OCI-LY3 (cell line): ENCODE data around the gene QKI.

ENCODE experiments used
- H2AFZ ChIP-seq: fragments of 200-600, 300-600 bp; shearing (Covaris generic); 2 replicates; pipeline ENCODE4 v1.6.0; 2014; ENCODE audit warnings: antibody characterized with exemption, low read depth, low read length
- H3K27ac ChIP-seq: fragments of 200-600, 300-600 bp; sonication (generic); 2 replicates; pipeline ENCODE4 v1.5.1; 2014; ENCODE audit warnings: mild to moderate bottlenecking, low read length, moderate library complexity, mixed read lengths
- H3K27me3 ChIP-seq: fragments of 200-600, 300-600 bp; sonication (generic); 2 replicates; pipeline ENCODE4 v1.6.1; 2014; ENCODE audit warnings: low read depth, low read length, mixed read lengths
- H3K36me3 ChIP-seq: fragments of 200-600, 300-600 bp; sonication (generic); replicated peaks from 2 replicates; pipeline ENCODE3; 2014; ENCODE audit warnings: low read depth, low read length, mixed read lengths
- H3K4me1 ChIP-seq: fragments of 300-600, 200-600 bp; sonication (generic); 2 replicates; pipeline ENCODE4 v1.6.1; 2014; ENCODE audit warnings: low read length, mixed read lengths
- H3K4me2 ChIP-seq: fragments of 200-600, 300-600 bp; sonication (generic); 2 replicates; pipeline ENCODE4 v1.6.1; 2014; ENCODE audit warnings: low read length, mixed read lengths
- H3K4me3 ChIP-seq: fragments of 300-600, 200-600 bp; sonication (generic); 2 replicates; pipeline ENCODE4 v1.5.1; 2014; ENCODE audit warnings: antibody characterized with exemption, mild to moderate bottlenecking, low read length, moderate library complexity
- H3K79me2 ChIP-seq: fragments of 300-600, 200-600 bp; shearing (Covaris generic); 2 replicates; pipeline ENCODE4 v1.6.1; 2014; ENCODE audit warnings: mild to moderate bottlenecking, low read length, mixed read lengths
- H3K9ac ChIP-seq: fragments of 300-600, 200-600 bp; shearing (Covaris generic); 2 replicates; pipeline ENCODE4 v1.6.0; 2014; ENCODE audit warnings: mild to moderate bottlenecking, low read length, moderate library complexity
- H3K9me3 ChIP-seq: fragments of 200-600, 300-600 bp; shearing (Covaris generic); 2 replicates; pipeline ENCODE4 v1.6.1; 2014; ENCODE audit warnings: low read length, mixed read lengths; ENCODE audit not compliant: insufficient read depth
- H4K20me1 ChIP-seq: fragments of 200-600, 300-600 bp; sonication (generic); 2 replicates; pipeline ENCODE4 v1.6.1; 2016; ENCODE audit warnings: low read length, mixed read lengths; ENCODE audit not compliant: insufficient read depth
- EZH2phosphoT487 ChIP-seq: fragments of 200-600 bp; shearing (Covaris generic); IDR thresholded peaks from 2 replicates; pipeline ENCODE4 v1.6.1; 2018; ENCODE audit warnings: antibody characterized with exemption, mixed run types, low read depth
- TF ChIP-seq, protein P1 (sequence below): fragments of 200-600, 300-600 bp; sonication (generic); IDR thresholded peaks from 2 replicates; pipeline ENCODE4 v1.5.1; 2014; ENCODE audit warnings: antibody characterized with exemption, low read length, low read depth

The QKI gene

DNA sequence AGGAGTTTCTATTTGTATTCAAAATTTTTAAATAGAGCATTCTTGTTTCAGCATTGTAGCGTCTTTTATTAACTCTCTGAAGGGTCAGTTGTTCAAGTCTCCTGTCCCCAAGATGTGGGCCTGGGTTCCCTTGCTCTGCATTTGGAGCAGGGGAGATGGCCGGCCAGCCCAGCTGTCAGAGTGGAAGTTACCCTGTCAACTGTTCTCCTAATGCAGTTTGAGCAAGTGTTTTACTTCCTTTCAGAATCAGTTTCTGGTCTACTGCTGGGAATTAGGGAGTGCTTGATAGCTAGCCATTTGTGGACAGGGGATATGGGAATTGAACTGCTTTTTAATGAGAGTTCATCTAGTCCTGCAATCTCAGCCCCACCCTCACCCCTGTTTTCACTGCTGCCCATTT lies 116.6 kb downstream of the QKI start:
- Histone ChIP-seq H3K9me3 (no peaks in the 10 kb centered on the region), H3K79me2 (peaks cover 90% of the 10 kb centered on the region), H3K4me1 (0 out of 2 replicates have a peak, but pooled peaks cover 4% of the 10 kb centered on the region), H4K20me1 (peaks cover 84% of the 10 kb centered on the region), H3K27ac (no peak overlapping the region), H3K4me3 (no peak overlapping the region), H3K4me2 (no peak overlapping the region), H3K27me3 (no peaks in the 10 kb centered on the region), H2AFZ (no peak overlapping the region), H3K36me3 (peaks cover 6% of the 10 kb centered on the region), H3K9ac (no peak overlapping the region)
- TF ChIP-seq, protein P1, sequence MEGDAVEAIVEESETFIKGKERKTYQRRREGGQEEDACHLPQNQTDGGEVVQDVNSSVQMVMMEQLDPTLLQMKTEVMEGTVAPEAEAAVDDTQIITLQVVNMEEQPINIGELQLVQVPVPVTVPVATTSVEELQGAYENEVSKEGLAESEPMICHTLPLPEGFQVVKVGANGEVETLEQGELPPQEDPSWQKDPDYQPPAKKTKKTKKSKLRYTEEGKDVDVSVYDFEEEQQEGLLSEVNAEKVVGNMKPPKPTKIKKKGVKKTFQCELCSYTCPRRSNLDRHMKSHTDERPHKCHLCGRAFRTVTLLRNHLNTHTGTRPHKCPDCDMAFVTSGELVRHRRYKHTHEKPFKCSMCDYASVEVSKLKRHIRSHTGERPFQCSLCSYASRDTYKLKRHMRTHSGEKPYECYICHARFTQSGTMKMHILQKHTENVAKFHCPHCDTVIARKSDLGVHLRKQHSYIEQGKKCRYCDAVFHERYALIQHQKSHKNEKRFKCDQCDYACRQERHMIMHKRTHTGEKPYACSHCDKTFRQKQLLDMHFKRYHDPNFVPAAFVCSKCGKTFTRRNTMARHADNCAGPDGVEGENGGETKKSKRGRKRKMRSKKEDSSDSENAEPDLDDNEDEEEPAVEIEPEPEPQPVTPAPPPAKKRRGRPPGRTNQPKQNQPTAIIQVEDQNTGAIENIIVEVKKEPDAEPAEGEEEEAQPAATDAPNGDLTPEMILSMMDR = no peak
- no peak for TF ChIP-seq EZH2phosphoT487

DNA sequence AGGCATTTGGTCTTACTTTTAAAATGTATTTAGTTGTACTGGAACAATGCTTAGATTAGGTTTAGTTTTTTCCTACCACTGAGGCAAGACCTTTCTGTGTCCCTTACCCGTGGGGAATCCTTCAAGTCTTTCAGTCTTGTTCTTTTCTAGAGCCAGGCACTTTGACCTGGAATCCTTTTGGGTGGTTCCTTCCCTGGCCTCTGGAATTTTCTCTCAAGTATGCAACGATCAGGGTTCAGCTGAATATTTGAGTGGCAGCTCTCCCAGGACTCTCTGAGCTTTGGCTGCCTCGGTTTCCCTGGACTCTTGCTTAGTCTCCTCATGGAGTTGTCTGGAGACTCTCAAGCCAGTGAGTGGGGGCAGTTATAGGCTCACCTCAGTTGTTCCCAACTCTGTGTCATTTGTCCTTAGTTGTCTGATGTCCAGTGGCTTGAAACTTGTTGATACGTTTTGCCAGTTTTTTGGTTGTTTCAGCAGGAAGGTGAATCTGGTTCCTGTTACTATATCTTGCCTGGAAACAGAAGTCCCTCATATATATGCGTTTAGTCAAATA lies 118.1 kb downstream of the QKI start:
- H3K9ac ChIP-seq = no peak overlapping the region
- H3K27me3 ChIP-seq = no peaks in the 10 kb centered on the region
- H3K9me3 ChIP-seq = no peaks in the 10 kb centered on the region
- no peak overlapping the region for H3K4me3 ChIP-seq
- H4K20me1 ChIP-seq = peaks cover 83% of the 10 kb centered on the region
- H3K4me2 ChIP-seq = no peak overlapping the region
- peaks cover 9% of the 10 kb centered on the region for H3K36me3 ChIP-seq
- H3K79me2 ChIP-seq = peaks cover 83% of the 10 kb centered on the region
- H2AFZ ChIP-seq = no peak overlapping the region
- no peak overlapping the region for H3K27ac ChIP-seq
- TF ChIP-seq, protein P1 = no peak
- TF ChIP-seq EZH2phosphoT487 = no peak
- 0 out of 2 replicates have a peak, but pooled peaks cover 4% of the 10 kb centered on the region for H3K4me1 ChIP-seq

DNA sequence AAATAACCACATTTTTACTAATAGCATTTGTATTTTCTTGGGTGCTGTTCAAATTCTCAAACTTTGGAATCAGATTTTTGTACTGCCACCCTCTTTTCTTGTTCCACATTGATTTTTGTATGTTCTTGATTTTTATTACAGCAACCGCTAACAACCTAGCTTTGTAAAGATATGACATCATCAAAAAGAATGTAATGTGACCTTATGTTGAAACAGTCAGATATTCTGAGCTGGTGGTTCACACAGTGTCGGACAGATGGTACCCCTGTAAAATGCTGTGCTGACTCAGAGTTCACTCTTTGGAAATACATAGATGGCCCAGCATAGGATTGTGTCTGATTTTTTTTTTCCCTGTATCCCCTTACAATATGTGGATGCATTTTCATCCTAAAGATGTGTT lies 118.9 kb downstream of the QKI start:
- no peak for TF ChIP-seq EZH2phosphoT487
- TF ChIP-seq, protein P1 = no peak
- Histone ChIP-seq H3K9me3 (no peaks in the 10 kb centered on the region), H3K4me1 (0 out of 2 replicates have a peak, but pooled peaks cover 4% of the 10 kb centered on the region), H4K20me1 (peaks cover 83% of the 10 kb centered on the region), H3K27me3 (no peaks in the 10 kb centered on the region), H3K36me3 (peaks cover 9% of the 10 kb centered on the region), H2AFZ (no peak overlapping the region), H3K4me2 (no peak overlapping the region), H3K79me2 (peaks cover 82% of the 10 kb centered on the region), H3K9ac (no peak overlapping the region), H3K27ac (no peak overlapping the region), H3K4me3 (no peak overlapping the region)

DNA sequence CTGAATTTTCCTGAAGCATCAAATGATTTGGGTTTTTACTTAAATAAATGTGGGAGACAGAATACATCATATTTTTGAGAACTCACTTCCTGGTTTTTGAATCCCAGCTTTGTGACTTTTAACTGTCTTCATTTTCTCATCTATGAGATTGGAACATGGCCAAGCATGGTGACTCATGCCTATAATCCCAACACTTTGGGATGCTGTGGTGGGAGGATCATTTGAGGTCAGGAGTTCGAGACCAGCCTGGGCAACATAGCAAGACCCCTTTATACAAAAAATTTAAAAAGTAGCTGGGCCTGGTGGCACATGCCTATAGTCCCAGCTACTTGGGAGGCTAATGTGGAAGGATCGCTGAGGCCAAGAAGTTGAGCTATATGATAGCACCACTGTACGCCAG lies 122.3 kb downstream of the QKI start:
- H3K4me3 ChIP-seq = no peak overlapping the region
- H3K4me2 ChIP-seq = no peak overlapping the region
- H3K27ac ChIP-seq = no peak overlapping the region
- H2AFZ ChIP-seq = no peak overlapping the region
- peaks cover 5% of the 10 kb centered on the region; the same call in 1 of the 2 replicates for H3K4me1 ChIP-seq
- no peaks in the 10 kb centered on the region for H3K27me3 ChIP-seq
- H4K20me1 ChIP-seq = peaks cover 70% of the 10 kb centered on the region
- H3K9ac ChIP-seq = no peak overlapping the region
- no peaks in the 10 kb centered on the region for H3K9me3 ChIP-seq
- H3K36me3 ChIP-seq = peaks cover 9% of the 10 kb centered on the region
- H3K79me2 ChIP-seq = peaks cover 66% of the 10 kb centered on the region
- TF ChIP-seq EZH2phosphoT487 = no peak
